MM.1S (cell line): ENCODE results near the gene POLR3G.

Source experiments
- DNase-seq: peaks from one replicate; pipeline ENCODE4 v3.0.0-alpha.2; 2015
- H2AFZ ChIP-seq: fragments of 300-600 bp; sonication (generic); 2 replicates; pipeline ENCODE4 v1.6.0; 2016; ENCODE audit warnings: antibody characterized with exemption, low read length
- H3F3A ChIP-seq: fragments of 300-600 bp; sonication (generic); 2 replicates; pipeline ENCODE4 v1.6.1; 2016; ENCODE audit warnings: mild to moderate bottlenecking, antibody characterized with exemption, low read length, moderate library complexity, mixed read lengths; ENCODE audit not compliant: insufficient read depth
- H3K27ac ChIP-seq: fragments of 300-600 bp; sonication (generic); 2 replicates; pipeline ENCODE4 v1.5.1; 2016; ENCODE audit warnings: mild to moderate bottlenecking, low read length
- H3K27me3 ChIP-seq: fragments of 300-600 bp; sonication (generic); replicated peaks from 2 replicates; pipeline ENCODE4 v1.6.0; 2016; ENCODE audit warnings: low read length; ENCODE audit not compliant: insufficient read depth
- H3K36me3 ChIP-seq: fragments of 300-600 bp; sonication (generic); replicated peaks from 2 replicates; pipeline ENCODE4 v1.6.1; 2016; ENCODE audit warnings: mild to moderate bottlenecking, low read length, mixed read lengths; ENCODE audit not compliant: insufficient read depth
- H3K4me1 ChIP-seq: fragments of 300-600 bp; sonication (generic); 2 replicates; pipeline ENCODE4 v1.6.1; 2016; ENCODE audit warnings: low read length, mixed read lengths
- H3K4me2 ChIP-seq: fragments of 300-600 bp; sonication (generic); 2 replicates; pipeline ENCODE4 v1.6.0; 2016; ENCODE audit warnings: low read depth, low read length
- H3K4me3 ChIP-seq: fragments of 300-600 bp; sonication (generic); 2 replicates; pipeline ENCODE4 v1.5.1; 2016; ENCODE audit warnings: low read length, mixed read lengths
- H3K79me2 ChIP-seq: fragments of 300-600 bp; sonication (generic); 2 replicates; pipeline ENCODE4 v1.6.1; 2016; ENCODE audit warnings: mixed run types, low read length, mixed read lengths
- H3K9ac ChIP-seq: fragments of 300-600 bp; sonication (generic); 2 replicates; pipeline ENCODE4 v1.6.1; 2016; ENCODE audit warnings: low read length, mixed read lengths
- H3K9me2 ChIP-seq: fragments of 300-600 bp; sonication (generic); replicated peaks from 2 replicates; pipeline ENCODE4 v1.6.1; 2016; ENCODE audit warnings: mild to moderate bottlenecking, low read length, mixed read lengths; ENCODE audit not compliant: insufficient read depth
- H3K9me3 ChIP-seq: fragments of 300-600 bp; sonication (generic); replicated peaks from 2 replicates; pipeline ENCODE4 v1.6.1; 2016; ENCODE audit warnings: mild to moderate bottlenecking, low read length, mixed read lengths; ENCODE audit not compliant: insufficient read depth
- H4K20me1 ChIP-seq: fragments of 300-600 bp; sonication (generic); 2 replicates; pipeline ENCODE4 v1.6.1; 2016; ENCODE audit warnings: mild to moderate bottlenecking, low read length, moderate library complexity, mixed read lengths; ENCODE audit not compliant: insufficient read depth
- EZH2 ChIP-seq: fragments of 300-600 bp; sonication (generic); optimal IDR thresholded peaks from 2 replicates; pipeline ENCODE3; 2017; ENCODE audit warnings: low read depth, mild to moderate bottlenecking, antibody characterized with exemption, low read length, mixed read lengths
- EZH2phosphoT487 ChIP-seq: fragments of 300-600 bp; sonication (generic); IDR thresholded peaks from 2 replicates; pipeline ENCODE4 v1.6.1; 2018; ENCODE audit warnings: antibody characterized with exemption, low read length
- TF ChIP-seq, protein P1 (sequence below): fragments of 300-600 bp; sonication (generic); IDR thresholded peaks from 2 replicates; pipeline ENCODE4 v1.5.1; 2016; ENCODE audit warnings: antibody characterized with exemption, low read length, mixed read lengths

Gene POLR3G

DNA sequence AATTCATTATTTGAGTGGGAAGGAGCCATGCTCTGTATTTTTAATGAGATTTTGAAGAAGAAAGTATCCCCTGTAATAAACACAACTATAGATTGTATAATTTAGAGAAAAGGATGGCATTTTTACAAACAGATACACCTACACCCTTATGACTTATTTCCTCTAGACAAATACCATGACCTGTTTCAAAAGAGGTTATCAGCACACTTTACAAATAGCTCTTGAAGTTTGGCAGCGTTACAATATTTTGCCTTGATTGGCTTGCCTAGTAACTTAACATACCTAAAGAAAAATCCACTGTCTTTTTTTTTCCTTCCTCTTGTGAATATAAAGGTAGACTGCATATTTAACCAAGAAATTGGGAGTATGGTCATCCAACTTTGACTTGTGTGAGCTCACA lies 36.6 kb upstream of the POLR3G start:
- DNase-seq, result no peak
- Histone ChIP-seq H3K27ac (no peak overlapping the region), H3K27me3 (no peaks in the 10 kb centered on the region), H3K9me2 (no peaks in the 10 kb centered on the region), H3F3A (no peaks in the 10 kb centered on the region), H3K4me3 (no peak overlapping the region), H3K4me1 (no peaks in the 10 kb centered on the region), H2AFZ (no peak overlapping the region), H3K9me3 (no peaks in the 10 kb centered on the region), H4K20me1 (no peaks in the 10 kb centered on the region), H3K36me3 (no peaks in the 10 kb centered on the region), H3K4me2 (no peak overlapping the region), H3K79me2 (no peaks in the 10 kb centered on the region), H3K9ac (no peak overlapping the region)
- TF ChIP-seq EZH2phosphoT487 (no peak), EZH2 (no peak)
- TF ChIP-seq, protein P1, sequence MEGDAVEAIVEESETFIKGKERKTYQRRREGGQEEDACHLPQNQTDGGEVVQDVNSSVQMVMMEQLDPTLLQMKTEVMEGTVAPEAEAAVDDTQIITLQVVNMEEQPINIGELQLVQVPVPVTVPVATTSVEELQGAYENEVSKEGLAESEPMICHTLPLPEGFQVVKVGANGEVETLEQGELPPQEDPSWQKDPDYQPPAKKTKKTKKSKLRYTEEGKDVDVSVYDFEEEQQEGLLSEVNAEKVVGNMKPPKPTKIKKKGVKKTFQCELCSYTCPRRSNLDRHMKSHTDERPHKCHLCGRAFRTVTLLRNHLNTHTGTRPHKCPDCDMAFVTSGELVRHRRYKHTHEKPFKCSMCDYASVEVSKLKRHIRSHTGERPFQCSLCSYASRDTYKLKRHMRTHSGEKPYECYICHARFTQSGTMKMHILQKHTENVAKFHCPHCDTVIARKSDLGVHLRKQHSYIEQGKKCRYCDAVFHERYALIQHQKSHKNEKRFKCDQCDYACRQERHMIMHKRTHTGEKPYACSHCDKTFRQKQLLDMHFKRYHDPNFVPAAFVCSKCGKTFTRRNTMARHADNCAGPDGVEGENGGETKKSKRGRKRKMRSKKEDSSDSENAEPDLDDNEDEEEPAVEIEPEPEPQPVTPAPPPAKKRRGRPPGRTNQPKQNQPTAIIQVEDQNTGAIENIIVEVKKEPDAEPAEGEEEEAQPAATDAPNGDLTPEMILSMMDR, result no peak

DNA sequence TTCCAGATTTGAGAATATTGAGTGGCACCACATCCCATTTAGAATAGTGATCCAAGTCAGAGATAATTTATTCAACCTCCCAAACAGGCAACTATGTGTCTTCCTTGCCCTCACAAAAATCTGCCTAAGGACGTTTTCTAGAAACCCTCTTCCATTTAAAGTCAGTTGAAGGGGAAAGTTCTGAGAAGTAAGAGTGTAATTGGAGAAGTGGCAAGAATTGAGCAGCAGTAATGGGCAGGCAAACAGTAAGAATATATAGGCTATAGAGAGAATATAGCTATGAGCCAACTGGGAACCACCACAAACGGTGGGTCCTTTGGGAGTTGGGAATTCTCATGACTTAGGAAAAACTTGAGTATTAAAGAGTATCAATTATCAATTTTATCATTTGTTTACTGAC lies 34.0 kb upstream of the POLR3G start:
- no peaks in the 10 kb centered on the region for H3K27me3 ChIP-seq
- peak overlapping the region; percentile 58; the same call in 1 of the 2 replicates for H3K4me2 ChIP-seq
- H3K4me3 ChIP-seq, result no peak overlapping the region
- no peaks in the 10 kb centered on the region for H3K4me1 ChIP-seq
- H2AFZ ChIP-seq, result no peak overlapping the region
- H3K9me3 ChIP-seq, result no peaks in the 10 kb centered on the region
- no peak overlapping the region for H3K27ac ChIP-seq
- H3K79me2 ChIP-seq, result no peaks in the 10 kb centered on the region
- no peak overlapping the region for H3K9ac ChIP-seq
- no peaks in the 10 kb centered on the region for H3F3A ChIP-seq
- no peak for DNase-seq
- no peaks in the 10 kb centered on the region for H3K9me2 ChIP-seq
- H4K20me1 ChIP-seq, result no peaks in the 10 kb centered on the region
- TF ChIP-seq EZH2 (no peak), EZH2phosphoT487 (no peak)
- no peaks in the 10 kb centered on the region for H3K36me3 ChIP-seq

DNA sequence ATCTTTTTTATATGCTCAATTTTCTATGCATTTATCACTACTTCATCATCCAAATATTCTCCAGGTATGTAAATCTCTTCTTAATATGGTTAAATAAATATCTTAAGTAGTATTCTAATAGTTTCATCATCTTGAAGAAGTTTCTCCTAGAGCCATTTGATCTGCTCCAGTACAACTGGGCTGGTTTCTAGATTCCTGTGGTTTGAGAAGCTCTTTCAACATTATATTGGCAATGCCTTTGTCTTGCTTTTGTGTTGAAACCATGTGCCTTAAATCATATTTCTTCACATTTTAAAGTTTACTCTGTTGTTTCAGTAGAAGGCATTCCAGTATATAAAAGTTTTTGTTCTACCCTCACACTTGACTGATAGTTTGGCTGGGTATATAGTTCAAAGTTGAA lies 27.7 kb upstream of the POLR3G start:
- Histone ChIP-seq H3K4me2 (no peak overlapping the region), H3K9ac (no peak overlapping the region), H3K36me3 (no peaks in the 10 kb centered on the region), H3K27me3 (no peaks in the 10 kb centered on the region), H3K27ac (no peak overlapping the region), H4K20me1 (no peaks in the 10 kb centered on the region), H3K9me3 (no peaks in the 10 kb centered on the region), H3K9me2 (no peaks in the 10 kb centered on the region), H2AFZ (no peak overlapping the region), H3K4me3 (no peak overlapping the region), H3K79me2 (no peaks in the 10 kb centered on the region), H3K4me1 (no peaks in the 10 kb centered on the region), H3F3A (no peaks in the 10 kb centered on the region; the same call in 1 of the 2 replicates)
- no peak for DNase-seq
- no peak for TF ChIP-seq EZH2phosphoT487
- no peak for TF ChIP-seq EZH2
- TF ChIP-seq, protein P1, result no peak

DNA sequence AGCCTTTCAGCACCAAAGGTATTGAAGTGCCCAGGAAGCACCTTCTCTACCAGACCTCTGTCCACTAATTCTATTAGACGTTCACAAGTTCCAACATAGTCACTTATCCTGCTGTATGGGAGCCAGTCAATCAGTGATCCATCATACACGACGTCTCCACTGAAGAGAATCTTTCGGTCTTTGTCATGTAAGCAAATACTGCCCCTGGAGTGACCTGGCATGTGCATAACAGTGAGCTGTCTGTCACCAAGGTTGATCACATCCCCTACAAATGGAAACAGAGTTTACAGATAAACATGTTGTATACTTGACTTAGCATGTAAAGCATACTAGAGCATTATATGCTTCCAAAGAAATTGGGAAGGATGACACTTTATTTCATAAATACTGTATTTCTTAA lies 13.4 kb upstream of the POLR3G start:
- no peaks in the 10 kb centered on the region for H3K9me2 ChIP-seq
- H3K27me3 ChIP-seq, result no peaks in the 10 kb centered on the region
- no peak overlapping the region for H3K4me2 ChIP-seq
- DNase-seq, result no peak
- H3K27ac ChIP-seq, result no peak overlapping the region
- no peak for TF ChIP-seq EZH2phosphoT487
- TF ChIP-seq EZH2, result no peak
- TF ChIP-seq, protein P1, result no peak
- no peaks in the 10 kb centered on the region for H3K4me1 ChIP-seq
- no peak overlapping the region for H2AFZ ChIP-seq
- no peaks in the 10 kb centered on the region for H4K20me1 ChIP-seq
- no peaks in the 10 kb centered on the region for H3K79me2 ChIP-seq
- H3K36me3 ChIP-seq, result no peaks in the 10 kb centered on the region
- no peaks in the 10 kb centered on the region for H3F3A ChIP-seq
- H3K9me3 ChIP-seq, result no peaks in the 10 kb centered on the region
- no peak overlapping the region for H3K4me3 ChIP-seq
- H3K9ac ChIP-seq, result no peak overlapping the region
